GM12878 (cell line): ENCODE data around the gene ABCG4. TPM values are rescaled to one million over a fixed set of nuclear protein-coding genes. Genes with fewer than 3 reads are reported as not detected.

ENCODE experiments used
- ATAC-seq: fragments of 200-7000 bp; cut with Tn5 transposase; 3 replicates; pipeline ENCODE4 v1.9.1; 2020; ENCODE audit warnings: mild to moderate bottlenecking, moderate library complexity
- BruUV-seq: library from RNA; stranded (reverse); fragments of 400-500 nt; replicated peaks from 2 replicates; lab custom pipeline; 2021; lab: Mats Ljungman, UMichigan
- CTCF ChIA-PET: fragments of 300-600 bp; sonication (Branson Sonifier 250); formaldehyde crosslinking; extraction: SDS; loops from one replicate; lab custom pipeline; 2021; ENCODE audit warnings: inconsistent platforms; lab: Yijun Ruan, JAX
- POLR2A ChIA-PET: fragments of 350-600 bp; formaldehyde crosslinking; extraction: SDS; loops from one replicate; lab custom pipeline; 2021; ENCODE audit warnings: inconsistent platforms; lab: Charles Lee
- RAD21 ChIA-PET: fragments of 300-600 bp; sonication (Branson Sonifier 250); formaldehyde crosslinking; loops from one replicate; lab custom pipeline; 2023; ENCODE audit warnings: antibody characterized with exemption; ENCODE audit not compliant: unreplicated experiment; lab: Charles Lee
- SMC1A ChIA-PET: fragments of 300-600 bp; sonication (Branson Sonifier 250); formaldehyde crosslinking; loops from one replicate; lab custom pipeline; 2023; ENCODE audit not compliant: unreplicated experiment, uncharacterized antibody; lab: Charles Lee
- DNase-seq: peaks from one replicate; pipeline ENCODE4 v3.0.0-alpha.2; 2011; ENCODE audit warnings: low read depth, low spot score
- FAIRE-seq: peaks from 3 replicates; lab custom pipeline; 2011; peaks lifted over from hg19 to GRCh38; lab: Jason Lieb, UNC
- H2AFZ ChIP-seq: 2 replicates; pipeline ENCODE4 v1.6.0; 2011; ENCODE audit warnings: low read depth, low read length, control low read depth; ENCODE audit not compliant: control insufficient read depth
- H3K27ac ChIP-seq: 2 replicates; pipeline ENCODE4 v1.5.1; 2011; ENCODE audit warnings: control low read depth; ENCODE audit not compliant: control insufficient read depth, insufficient read depth
- H3K27me3 ChIP-seq, 2 experiments: replicated peaks in 1 of 2; 2 replicates each; pipeline versions ENCODE4 v1.6.0 to v1.6.1; 2011; ENCODE audit warnings: low read length in 1 of 2; ENCODE audit not compliant: control insufficient read depth in 2 of 2, insufficient read depth in 2 of 2
- H3K36me3 ChIP-seq, 2 experiments: 2 replicates each; pipeline ENCODE4 v1.5.1; 2011; ENCODE audit warnings: low read length in 1 of 2; ENCODE audit not compliant: control insufficient read depth in 2 of 2, insufficient read depth in 2 of 2
- H3K4me1 ChIP-seq: 2 replicates; pipeline ENCODE4 v1.6.1; 2011; ENCODE audit warnings: mild to moderate bottlenecking, low read length, moderate library complexity, mixed read lengths; ENCODE audit not compliant: control insufficient read depth, insufficient read depth
- H3K4me2 ChIP-seq: 2 replicates; pipeline ENCODE4 v1.6.0; 2011; ENCODE audit warnings: control low read depth; ENCODE audit not compliant: control insufficient read depth, insufficient read depth
- H3K4me3 ChIP-seq: fragments of 200-600 bp; sonication (generic); 2 replicates; pipeline ENCODE4 v1.5.1; 2016
- H3K79me2 ChIP-seq: 2 replicates; pipeline ENCODE4 v1.6.0; 2011; ENCODE audit warnings: low read length; ENCODE audit not compliant: control insufficient read depth, insufficient read depth
- H3K9ac ChIP-seq: 2 replicates; pipeline ENCODE4 v1.8.0; 2011; ENCODE audit warnings: low read length, control low read depth, mixed read lengths; ENCODE audit not compliant: control insufficient read depth, insufficient read depth
- H3K9me3 ChIP-seq: replicated peaks from 3 replicates; pipeline ENCODE4 v1.5.1; 2011; ENCODE audit warnings: mild to moderate bottlenecking, low read length; ENCODE audit not compliant: control insufficient read depth, insufficient read depth
- H4K20me1 ChIP-seq: 2 replicates; pipeline ENCODE4 v1.6.0; 2011; ENCODE audit not compliant: control insufficient read depth, insufficient read depth
- BCLAF1 ChIP-seq: fragments of 450-650 bp; IDR thresholded peaks from 2 replicates; pipeline ENCODE4 v1.6.1; 2017; ENCODE audit warnings: antibody characterized with exemption, mild to moderate bottlenecking, moderate library complexity
- CEBPB ChIP-seq, 2 experiments: fragments of 150-350 bp in 1 of 2; IDR thresholded peaks; 2 replicates each; pipeline ENCODE4 v1.6.1; 2012 to 2014; ENCODE audit warnings: low read depth in 2 of 2, low read length in 2 of 2, borderline replicate concordance in 1 of 2, inconsistent platforms in 1 of 2
- FOS ChIP-seq: IDR thresholded peaks from 3 replicates; pipeline ENCODE4 v1.6.1; 2011; ENCODE audit warnings: borderline replicate concordance; ENCODE audit not compliant: insufficient read length; ENCODE audit errors: extremely low read depth
- HCFC1 ChIP-seq: fragments of 150-350 bp; IDR thresholded peaks from 2 replicates; pipeline ENCODE4 v1.6.1; 2014; ENCODE audit warnings: low read length
- KLF5 ChIP-seq: fragments of 450-650 bp; IDR thresholded peaks from 2 replicates; pipeline ENCODE4 v1.6.1; 2014; ENCODE audit warnings: mild to moderate bottlenecking; ENCODE audit not compliant: partially characterized antibody
- MEF2A ChIP-seq: IDR thresholded peaks from 2 replicates; pipeline ENCODE4 v1.6.1; 2011; ENCODE audit warnings: low read depth, mild to moderate bottlenecking, low read length, moderate library complexity; ENCODE audit not compliant: insufficient read depth
- RAD21 ChIP-seq: IDR thresholded peaks from 2 replicates; pipeline ENCODE4 v1.6.1; 2011; ENCODE audit warnings: mild to moderate bottlenecking, low read depth, low read length, moderate library complexity; ENCODE audit not compliant: insufficient read depth
- RB1 ChIP-seq: fragments of 450-650 bp; formaldehyde crosslinking; IDR thresholded peaks from 2 replicates; pipeline ENCODE4 v1.6.1; 2017; ENCODE audit warnings: mild to moderate bottlenecking, borderline replicate concordance
- RCOR1 ChIP-seq: conservative IDR thresholded peaks from 2 replicates; pipeline ENCODE4 v1.6.1; 2012; ENCODE audit warnings: low read depth, low read length, improper control_type of control experiment
- SPI1 ChIP-seq: IDR thresholded peaks from 2 replicates; pipeline ENCODE4 v1.6.1; 2011; ENCODE audit warnings: low read depth, mild to moderate bottlenecking, low read length, moderate library complexity, borderline replicate concordance; ENCODE audit not compliant: insufficient read depth
- TBL1XR1 ChIP-seq: IDR thresholded peaks from 2 replicates; pipeline ENCODE4 v1.6.1; 2012; ENCODE audit warnings: low read depth, low read length, improper control_type of control experiment
- ZNF384 ChIP-seq: IDR thresholded peaks from 2 replicates; pipeline ENCODE4 v1.6.1; 2012; ENCODE audit warnings: low read depth, mild to moderate bottlenecking, low read length, improper control_type of control experiment, borderline replicate concordance
- ZSCAN29 ChIP-seq: fragments of 450-650 bp; IDR thresholded peaks from 2 replicates; pipeline ENCODE4 v1.6.1; 2017; ENCODE audit warnings: mild to moderate bottlenecking, moderate library complexity
- WGBS: methylation state at CpG from one replicate; pipeline ENCODE4 v1.1.6; 2016; ENCODE audit warnings: low lambda C conversion rate; ENCODE audit not compliant: insufficient replicate concordance, insufficient coverage; ENCODE audit errors: missing lambda C conversion rate; 5-methylcytosine and 5-hydroxymethylcytosine counted together
- in situ Hi-C: fragments of 300-500 bp; cut with MboI; formaldehyde crosslinking; loops from 9 replicates; pipeline ENCODE4 v1.14.3; 2018; ENCODE audit warnings: mixed read lengths
- intact Hi-C: fragments of 100-400 bp; cut with micrococcal nuclease; formaldehyde crosslinking; loops from one replicate; pipeline ENCODE4 v1.14.2; 2022; ENCODE audit not compliant: unreplicated experiment
- polyA plus RNA-seq, 11 experiments: library from polyadenylated mRNA; depleted of rRNA in 4 of 11; unstranded in 6 of 11; stranded (reverse) in 5 of 11; fragments of >200 nt; fragmentation: Nextera tagmentation in 4 of 11; fragmentation: Illumina TruSeq in 1 of 11; extraction: Ambion mirVana in 4 of 11; extraction: Trizol in 1 of 11; gene quantifications; 1 replicate in 1 of 11; 2 replicates in 10 of 11; pipeline versions ENCODE4 v1.2.1 to v1.2.3, GENCODE V29; 2011 to 2016; ENCODE audit warnings: inconsistent platforms in 2 of 11, missing spikeins in 2 of 11, low read depth in 1 of 11
- total RNA-seq, 4 experiments: library from RNA; depleted of rRNA in 3 of 4; stranded (reverse); fragments of >200 nt in 3 of 4; fragmentation: Illumina TruSeq in 1 of 4; extraction: Trizol in 1 of 4; gene quantifications; 2 replicates each; pipeline versions ENCODE4 v1.2.1 to v1.2.3, GENCODE V29; 2013 to 2021
- TF ChIP-seq, protein P1 (sequence below): IDR thresholded peaks from 2 replicates; pipeline ENCODE4 v1.6.1; 2012; ENCODE audit warnings: mild to moderate bottlenecking, low read depth, low read length
- TF ChIP-seq, protein P2 (sequence below): fragments of 450-650 bp; IDR thresholded peaks from 2 replicates; pipeline ENCODE4 v1.6.1; 2014; ENCODE audit warnings: mild to moderate bottlenecking

ABCG4 gene
- total and polyA plus RNA-seq, 10 of the 15 experiments (the other 5 are each of a cell fraction or from before 2014, with no cell fraction given): not detected

- 36% methylated on average over 8 of the region's 8 CpGs for WGBS
- in situ Hi-C loops (no loop called here), intact Hi-C loops (loop anchor here (5.0 kb wide), 1 partner anchor 156 kb away; no protein-coding TSS in a partner anchor)
- no peak overlapping the region for H2AFZ ChIP-seq
- H3K27me3 ChIP-seq: no peaks in the 10 kb centered on the region
- TF ChIP-seq KLF5: no peak
- no peak for TF ChIP-seq HCFC1
- no peak for TF ChIP-seq ZNF384
- no peak for TF ChIP-seq SPI1
- TF ChIP-seq RAD21: no peak
- TF ChIP-seq, protein P1, sequence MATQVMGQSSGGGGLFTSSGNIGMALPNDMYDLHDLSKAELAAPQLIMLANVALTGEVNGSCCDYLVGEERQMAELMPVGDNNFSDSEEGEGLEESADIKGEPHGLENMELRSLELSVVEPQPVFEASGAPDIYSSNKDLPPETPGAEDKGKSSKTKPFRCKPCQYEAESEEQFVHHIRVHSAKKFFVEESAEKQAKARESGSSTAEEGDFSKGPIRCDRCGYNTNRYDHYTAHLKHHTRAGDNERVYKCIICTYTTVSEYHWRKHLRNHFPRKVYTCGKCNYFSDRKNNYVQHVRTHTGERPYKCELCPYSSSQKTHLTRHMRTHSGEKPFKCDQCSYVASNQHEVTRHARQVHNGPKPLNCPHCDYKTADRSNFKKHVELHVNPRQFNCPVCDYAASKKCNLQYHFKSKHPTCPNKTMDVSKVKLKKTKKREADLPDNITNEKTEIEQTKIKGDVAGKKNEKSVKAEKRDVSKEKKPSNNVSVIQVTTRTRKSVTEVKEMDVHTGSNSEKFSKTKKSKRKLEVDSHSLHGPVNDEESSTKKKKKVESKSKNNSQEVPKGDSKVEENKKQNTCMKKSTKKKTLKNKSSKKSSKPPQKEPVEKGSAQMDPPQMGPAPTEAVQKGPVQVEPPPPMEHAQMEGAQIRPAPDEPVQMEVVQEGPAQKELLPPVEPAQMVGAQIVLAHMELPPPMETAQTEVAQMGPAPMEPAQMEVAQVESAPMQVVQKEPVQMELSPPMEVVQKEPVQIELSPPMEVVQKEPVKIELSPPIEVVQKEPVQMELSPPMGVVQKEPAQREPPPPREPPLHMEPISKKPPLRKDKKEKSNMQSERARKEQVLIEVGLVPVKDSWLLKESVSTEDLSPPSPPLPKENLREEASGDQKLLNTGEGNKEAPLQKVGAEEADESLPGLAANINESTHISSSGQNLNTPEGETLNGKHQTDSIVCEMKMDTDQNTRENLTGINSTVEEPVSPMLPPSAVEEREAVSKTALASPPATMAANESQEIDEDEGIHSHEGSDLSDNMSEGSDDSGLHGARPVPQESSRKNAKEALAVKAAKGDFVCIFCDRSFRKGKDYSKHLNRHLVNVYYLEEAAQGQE: no peak
- no peak for TF ChIP-seq ZSCAN29
- TF ChIP-seq BCLAF1: no peak
- TF ChIP-seq, protein P2, sequence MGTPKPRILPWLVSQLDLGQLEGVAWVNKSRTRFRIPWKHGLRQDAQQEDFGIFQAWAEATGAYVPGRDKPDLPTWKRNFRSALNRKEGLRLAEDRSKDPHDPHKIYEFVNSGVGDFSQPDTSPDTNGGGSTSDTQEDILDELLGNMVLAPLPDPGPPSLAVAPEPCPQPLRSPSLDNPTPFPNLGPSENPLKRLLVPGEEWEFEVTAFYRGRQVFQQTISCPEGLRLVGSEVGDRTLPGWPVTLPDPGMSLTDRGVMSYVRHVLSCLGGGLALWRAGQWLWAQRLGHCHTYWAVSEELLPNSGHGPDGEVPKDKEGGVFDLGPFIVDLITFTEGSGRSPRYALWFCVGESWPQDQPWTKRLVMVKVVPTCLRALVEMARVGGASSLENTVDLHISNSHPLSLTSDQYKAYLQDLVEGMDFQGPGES: no peak
- no peak for TF ChIP-seq TBL1XR1
- no peak for TF ChIP-seq RCOR1
- no peak for TF ChIP-seq FOS
- TF ChIP-seq RB1: no peak
- no peak for TF ChIP-seq CEBPB (IDR thresholded peaks at IDR 0.05; ENCODE audit: borderline replicate concordance in 1 of 2, low read depth in 2 of 2, low read length in 2 of 2)
- TF ChIP-seq MEF2A: no peak
- no peak overlapping the region for H3K27ac ChIP-seq
- BruUV-seq: no TSS peak
- no peak overlapping the region for H3K4me3 ChIP-seq
- ChIA-PET POLR2A (no interaction called here), SMC1A (interaction anchor here (0.6 to 1.5 kb wide), 3 partner anchors 13 to 158 kb away, joined by 3 to 5 read pairs (median 3); no protein-coding TSS in a partner anchor), RAD21 (interaction anchor here (1.0 kb wide), 1 partner anchor 105 kb away, joined by 3 read pairs; no protein-coding TSS in a partner anchor), CTCF (interaction anchor here (0.7 to 1.9 kb wide), 9 partner anchors 10 to 475 kb away, joined by 3 to 9 read pairs (median 3); no protein-coding TSS in a partner anchor)
- no peak overlapping the region for H3K9ac ChIP-seq
- ATAC-seq: no peak
- peaks cover 2% of the 10 kb centered on the region; the same call in 1 of the 2 replicates for H3K79me2 ChIP-seq
- H3K36me3 ChIP-seq: no peaks in the 10 kb centered on the region
- no peak for FAIRE-seq
- no peaks in the 10 kb centered on the region for H3K9me3 ChIP-seq
- no peaks in the 10 kb centered on the region for H4K20me1 ChIP-seq
- no peak overlapping the region for H3K4me2 ChIP-seq
- DNase-seq: no peak
- H3K4me1 ChIP-seq: peaks cover 4% of the 10 kb centered on the region; the same call in 1 of the 2 replicates
Measured at GRCh38 chr11:119166368-119167076, 17.7 kb downstream of the ABCG4 start.
